Activated CD8-positive, alpha-beta memory T cell treated with anti-CD3 and anti-CD28 coated beads for 36 hours (primary cell): ENCODE measurements around the gene NUP98. TPM values are rescaled to one million over a fixed set of nuclear protein-coding genes. Genes with fewer than 3 reads are reported as not detected.
"Not testable (repeated sequence)": the region's sequence is repeated elsewhere in the genome, so short reads cannot be mapped to it uniquely, and the experiment has no call there.

Source experiments
- CTCF ChIA-PET: fragments of 350-600 bp; sonication (Branson Sonifier 250); formaldehyde crosslinking; loops from one replicate; lab custom pipeline; 2021; ENCODE audit warnings: antibody characterized with exemption; lab: Charles Lee
- POLR2A ChIA-PET: fragments of 350-600 bp; sonication (Branson Sonifier 250); formaldehyde crosslinking; loops from one replicate; lab custom pipeline; 2021; ENCODE audit warnings: antibody characterized with exemption; lab: Charles Lee
- total RNA-seq, 2 experiments: library from RNA; stranded (reverse); gene quantifications; one replicate each; pipeline ENCODE4 v1.2.3, GENCODE V29; 2021

Gene NUP98
- total RNA-seq, 2 experiments from 2014 or later, result 107 TPM

GRCh38 chr11:3782963-3783362, 14.4 kb downstream of the NUP98 start:
- ChIA-PET POLR2A (no interaction called here), CTCF (no interaction called here)

GRCh38 chr11:3781423-3781822, 15.9 kb downstream of the NUP98 start:
- POLR2A ChIA-PET, result no interaction called here
- CTCF ChIA-PET, result interaction anchor here (0.6 to 0.9 kb wide), 2 partner anchors 26 to 183 kb away, joined by 3 to 4 read pairs; no protein-coding TSS in a partner anchor

GRCh38 chr11:3775736-3776406, 21.5 kb downstream of the NUP98 start:
- POLR2A ChIA-PET, result no interaction called here
- CTCF ChIA-PET, result interaction anchor here (0.7 kb wide), 1 partner anchor 70 kb away, joined by 4 read pairs; no protein-coding TSS in a partner anchor

GRCh38 chr11:3773180-3773579, 24.2 kb downstream of the NUP98 start:
- POLR2A ChIA-PET, result no interaction called here
- CTCF ChIA-PET, result interaction anchor here (2.0 kb wide), 1 partner anchor 36 kb away, joined by 5 read pairs; the partner anchor contains the start of gene PGAP2

- ChIA-PET POLR2A (interaction anchor here (0.7 kb wide), 2 partner anchors 69 to 330 kb away, joined by 4 to 5 read pairs; no protein-coding TSS in a partner anchor), CTCF (interaction anchor here (0.7 kb wide), 1 partner anchor 203 kb away, joined by 3 read pairs; no protein-coding TSS in a partner anchor)
Measured at GRCh38 chr11:3767536-3767935, 29.8 kb downstream of the NUP98 start.

GRCh38 chr11:3766836-3767235, 30.5 kb downstream of the NUP98 start:
- CTCF ChIA-PET, result not testable (repeated sequence)

GRCh38 chr11:3764266-3764665, 33.1 kb downstream of the NUP98 start:
- POLR2A ChIA-PET, result no interaction called here

More at GRCh38 chr11:3766836-3767235, 30.5 kb downstream of the NUP98 start:
- POLR2A ChIA-PET, result interaction anchor here (0.7 kb wide), 1 partner anchor 70 kb away, joined by 4 read pairs; no protein-coding TSS in a partner anchor

GRCh38 chr11:3755151-3755550, 42.2 kb downstream of the NUP98 start:
- ChIA-PET POLR2A (no interaction called here), CTCF (interaction anchor here (1.6 kb wide), 1 partner anchor 42 kb away, joined by 4 read pairs; the partner anchor contains the start of gene NUP98)

More at GRCh38 chr11:3764266-3764665, 33.1 kb downstream of the NUP98 start:
- CTCF ChIA-PET, result no interaction called here

GRCh38 chr11:3753110-3753509, 44.2 kb downstream of the NUP98 start:
- CTCF ChIA-PET, result no interaction called here
- POLR2A ChIA-PET, result no interaction called here

- ChIA-PET POLR2A (no interaction called here), CTCF (no interaction called here)
Measured at GRCh38 chr11:3747704-3748103, 49.6 kb downstream of the NUP98 start.

- POLR2A ChIA-PET, result no interaction called here
Measured at GRCh38 chr11:3745161-3745560, 52.2 kb downstream of the NUP98 start.

GRCh38 chr11:3738723-3739122, 58.6 kb downstream of the NUP98 start:
- ChIA-PET CTCF (interaction anchor here (1.0 kb wide), 1 partner anchor 69 kb away, joined by 3 read pairs; no protein-coding TSS in a partner anchor), POLR2A (no interaction called here)

More at GRCh38 chr11:3745161-3745560, 52.2 kb downstream of the NUP98 start:
- CTCF ChIA-PET, result no interaction called here

GRCh38 chr11:3738241-3738640, 59.1 kb downstream of the NUP98 start:
- CTCF ChIA-PET, result no interaction called here
- POLR2A ChIA-PET, result no interaction called here

GRCh38 chr11:3737386-3737933, 59.9 kb downstream of the NUP98 start:
- ChIA-PET CTCF (no interaction called here), POLR2A (no interaction called here)

GRCh38 chr11:3736816-3737215, 60.5 kb downstream of the NUP98 start:
- CTCF ChIA-PET, result no interaction called here
- POLR2A ChIA-PET, result no interaction called here

- ChIA-PET POLR2A (no interaction called here), CTCF (interaction anchor here (1.1 kb wide), 1 partner anchor 46 kb away, joined by 3 read pairs; no protein-coding TSS in a partner anchor)
Measured at GRCh38 chr11:3735827-3736226, 61.5 kb downstream of the NUP98 start.

GRCh38 chr11:3732671-3733436, 64.5 kb downstream of the NUP98 start:
- ChIA-PET CTCF (no interaction called here), POLR2A (no interaction called here)

- ChIA-PET POLR2A (no interaction called here), CTCF (no interaction called here)
Measured at GRCh38 chr11:3723014-3723708, 74.2 kb downstream of the NUP98 start.

- ChIA-PET CTCF (no interaction called here), POLR2A (no interaction called here)
Measured at GRCh38 chr11:3722100-3722499, 75.3 kb downstream of the NUP98 start.
